Cortex of kidney (tissue), 1 donor: Measurements from ENCODE around the gene RNU7-1.

ENCODE experiments used
- DNase-seq: peaks from one replicate; lab custom pipeline; 2025; lab: John Stamatoyannopoulos, UW

Gene RNU7-1

DNA sequence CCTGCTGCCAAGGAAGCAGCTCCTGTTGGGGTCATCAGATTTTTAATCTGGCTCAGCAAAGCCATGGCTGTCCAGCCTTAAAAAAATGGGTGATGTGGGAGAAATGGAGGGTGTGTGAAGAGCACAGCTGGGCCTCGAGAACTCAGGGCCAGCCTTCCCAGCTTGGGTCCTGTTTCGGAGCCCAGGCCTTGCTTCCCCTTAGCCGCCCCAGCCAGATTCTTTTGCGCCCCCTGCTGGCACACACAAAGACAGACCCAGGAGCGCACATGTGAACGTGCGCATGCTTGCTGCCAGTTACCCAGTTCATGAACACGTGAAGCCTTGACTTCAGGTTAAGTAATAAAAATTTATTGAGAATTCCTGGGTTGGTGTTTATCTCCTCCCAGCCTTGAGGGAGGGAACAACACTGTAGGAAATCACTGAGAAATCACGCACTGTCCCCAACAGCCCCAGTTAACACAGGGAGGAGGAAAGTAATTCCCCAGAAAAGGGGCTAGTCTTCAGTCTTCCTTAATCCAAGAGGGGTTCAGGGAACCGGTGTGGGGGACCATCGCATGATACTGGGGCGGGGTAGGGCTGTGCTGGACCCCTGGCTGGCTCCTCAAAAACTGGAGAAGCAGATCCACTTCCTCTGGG, 21.5 kb downstream of the RNU7-1 start:
- no peak for DNase-seq

DNA sequence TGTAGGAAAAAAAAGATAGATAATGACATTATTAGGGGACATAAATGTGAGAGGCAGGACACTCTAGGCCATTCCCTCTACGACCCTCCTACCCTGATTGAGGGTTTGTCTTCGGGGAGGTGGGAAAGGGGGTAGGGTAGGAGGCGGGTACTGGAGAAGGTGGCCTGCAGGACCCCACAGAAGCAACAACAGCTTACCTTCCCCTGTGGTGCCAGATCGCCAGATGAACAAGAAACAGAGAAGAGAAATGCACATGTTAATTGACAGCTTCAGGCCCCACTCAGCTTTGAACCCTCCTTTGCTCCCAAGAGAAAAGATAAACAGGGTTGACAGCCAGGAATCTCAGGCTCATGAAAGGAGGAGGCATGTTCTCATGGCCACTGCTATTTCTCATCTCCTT, 22.1 kb downstream of the RNU7-1 start:
- DNase-seq = no peak

DNA sequence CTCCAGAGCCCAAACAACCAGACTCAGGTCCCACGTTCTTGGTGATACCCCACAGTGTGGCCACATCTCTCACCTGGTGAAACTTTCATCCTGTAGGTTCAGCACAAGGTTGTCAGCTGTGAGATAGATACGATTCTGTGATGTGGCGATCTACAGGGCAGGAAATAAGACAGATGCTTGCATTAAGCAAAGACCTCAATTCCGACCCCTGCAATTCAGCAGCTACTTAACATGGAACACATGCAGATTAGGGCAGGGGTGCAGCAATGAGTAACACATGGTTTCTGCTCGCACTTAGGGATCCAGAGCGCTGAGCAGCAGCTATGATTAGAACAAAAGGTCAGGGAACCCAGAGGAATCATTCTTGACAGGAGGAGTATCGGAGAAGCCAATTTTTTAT, 22.7 kb downstream of the RNU7-1 start:
- no peak for DNase-seq

DNA sequence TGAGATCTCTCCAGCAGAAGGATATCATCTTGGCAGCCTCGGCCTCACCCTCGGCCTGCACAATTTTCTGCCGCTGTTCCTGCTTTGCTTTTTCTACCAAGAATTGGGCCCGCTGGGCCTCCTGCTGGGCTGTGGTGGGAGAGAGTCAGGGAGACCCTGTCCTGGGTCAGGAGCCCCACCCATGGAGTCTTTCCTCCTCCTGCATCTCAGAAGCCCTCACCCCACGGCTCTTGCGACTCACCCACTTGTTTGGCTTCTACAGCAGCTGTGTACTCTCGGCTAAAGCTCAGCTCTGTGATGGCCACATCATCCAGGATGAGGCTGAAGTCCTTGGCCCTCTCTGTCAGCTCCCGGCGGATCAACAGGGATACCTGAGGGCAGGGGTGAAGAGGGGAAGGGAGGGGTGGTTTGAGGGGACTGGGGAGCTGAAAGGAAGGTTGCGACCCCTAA, 24.1 kb downstream of the RNU7-1 start:
- DNase-seq = no peak

DNA sequence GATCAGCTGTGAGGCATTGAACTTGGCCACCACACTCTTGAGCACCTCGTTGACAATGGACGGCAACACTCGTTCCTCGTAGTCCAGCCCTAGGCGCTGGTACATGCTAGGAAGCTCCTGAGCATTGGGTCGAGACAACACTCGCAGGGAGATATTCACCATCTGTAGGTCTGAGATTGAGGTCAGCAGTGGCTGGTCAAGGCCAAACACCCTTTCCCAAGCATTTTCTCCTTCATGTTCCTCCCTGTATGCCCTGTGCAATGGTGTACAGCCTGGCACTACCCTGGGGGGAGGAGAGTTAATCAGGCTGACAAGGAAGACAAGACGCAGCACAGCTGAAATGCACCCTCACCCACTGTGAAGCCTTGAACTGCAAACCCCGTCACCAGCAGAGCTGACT, 24.8 kb downstream of the RNU7-1 start:
- no peak for DNase-seq

DNA sequence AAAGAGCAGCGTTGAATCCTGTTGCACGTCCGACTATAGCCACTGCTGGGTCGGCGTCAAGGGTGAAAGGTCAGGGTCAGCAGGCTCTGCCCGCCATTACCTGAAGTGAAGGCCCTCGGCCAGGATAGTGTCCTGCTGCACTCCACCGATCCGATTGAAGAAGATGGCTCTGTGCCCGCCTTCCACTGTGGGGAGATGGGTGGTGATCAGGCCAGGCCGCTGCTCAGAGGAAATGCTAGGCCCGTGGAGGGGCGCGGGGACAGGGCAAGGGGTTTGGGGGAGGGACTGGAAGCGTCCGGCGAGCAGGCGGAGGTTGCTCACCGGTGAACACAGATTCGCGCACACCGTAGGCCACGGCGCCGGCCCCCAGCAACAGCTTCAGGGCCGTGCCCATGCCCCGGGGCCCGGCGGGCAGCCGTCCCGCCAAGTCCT, 26.5 kb downstream of the RNU7-1 start:
- DNase-seq = no peak

DNA sequence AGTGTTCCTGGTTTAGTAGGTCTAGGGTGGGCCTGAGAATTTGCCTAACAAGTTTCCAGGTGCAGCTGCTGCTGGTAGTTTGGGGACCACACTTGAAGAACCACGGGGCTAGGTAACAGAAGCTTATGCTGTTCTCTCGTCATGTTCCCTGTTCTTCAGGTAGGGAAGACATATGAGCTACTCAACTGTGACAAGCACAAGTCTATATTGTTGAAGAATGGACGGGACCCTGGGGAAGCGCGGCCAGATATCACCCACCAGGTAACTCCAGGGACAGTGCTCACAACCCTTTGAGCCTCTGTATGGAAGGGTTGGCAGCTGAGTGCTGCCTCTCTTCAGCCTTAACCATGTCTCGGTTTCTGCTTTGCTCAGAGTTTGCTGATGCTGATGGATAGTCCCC, 30.6 kb downstream of the RNU7-1 start:
- no peak for DNase-seq

DNA sequence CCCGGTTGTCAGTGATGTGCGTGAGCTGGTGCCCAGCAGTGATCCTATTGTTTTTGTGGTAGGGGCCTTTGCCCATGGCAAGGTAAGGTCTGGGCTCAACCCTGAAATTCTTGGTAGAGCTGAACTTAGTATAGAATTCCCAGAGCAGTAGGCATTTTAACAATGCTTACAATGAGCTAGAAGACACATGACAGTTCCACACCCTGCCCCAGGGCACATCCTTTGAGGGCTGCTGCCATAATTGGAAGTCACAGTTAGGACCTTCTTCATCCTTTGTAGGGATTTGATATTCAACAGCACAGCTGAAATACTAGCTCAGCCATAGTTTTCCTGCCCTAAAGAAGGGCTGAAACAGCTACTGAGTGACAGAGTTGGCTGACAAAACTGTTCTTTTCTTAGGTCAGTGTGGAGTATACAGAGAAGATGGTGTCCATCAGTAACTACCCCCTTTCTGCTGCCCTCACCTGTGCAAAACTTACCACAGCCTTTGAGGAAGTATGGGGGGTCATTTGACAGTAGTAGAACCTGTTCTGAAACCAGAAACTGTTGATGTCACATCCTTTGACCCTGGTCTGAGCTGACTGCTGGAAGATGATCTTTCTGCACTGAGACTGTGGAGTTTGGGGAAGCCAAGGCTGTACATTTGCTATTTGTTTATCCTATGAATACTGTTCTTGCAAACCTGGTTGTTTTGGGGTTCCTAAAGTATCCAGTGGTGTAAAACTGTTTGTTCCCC, 31.8 kb downstream of the RNU7-1 start:
- DNase-seq = no peak

DNA sequence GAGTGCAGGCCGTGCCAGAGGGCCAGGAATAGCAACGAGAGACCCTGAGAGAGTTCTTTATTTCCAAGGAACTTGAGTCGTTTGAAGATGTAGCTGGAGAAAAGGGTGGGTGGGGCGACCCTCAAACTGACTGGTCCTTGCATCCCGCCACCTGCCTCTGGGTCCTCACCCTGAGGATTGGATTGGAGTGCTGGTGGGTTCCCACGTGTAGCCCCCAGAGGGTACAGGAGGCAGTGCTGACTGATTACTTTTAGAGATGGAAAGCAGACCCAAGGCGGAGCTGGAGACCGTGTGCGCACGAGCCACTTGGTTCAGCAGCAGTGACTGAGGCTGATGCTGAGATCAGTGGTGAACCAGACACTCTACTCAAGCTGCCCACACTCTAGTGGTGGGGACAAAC, 34.0 kb downstream of the RNU7-1 start:
- no peak for DNase-seq

DNA sequence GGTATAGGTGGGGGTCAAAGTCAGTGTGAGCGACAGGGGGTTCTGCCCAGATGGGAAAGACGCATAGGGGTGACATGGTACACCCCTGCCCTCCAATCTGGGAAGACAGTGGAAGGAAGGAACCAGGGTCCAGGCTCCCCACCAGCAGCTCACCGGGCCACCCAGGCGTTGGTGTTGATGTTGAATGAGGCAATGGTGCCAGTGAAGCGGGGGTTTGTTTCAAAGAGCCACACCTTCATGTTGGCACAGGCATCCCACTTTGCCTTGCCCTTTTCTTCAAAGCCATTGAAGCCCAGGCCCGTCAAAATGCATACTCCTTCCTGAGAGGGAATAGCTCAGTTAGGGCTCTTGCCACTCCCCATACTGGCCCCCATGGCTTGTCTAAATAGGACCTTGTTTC, 34.6 kb downstream of the RNU7-1 start:
- DNase-seq = no peak

DNA sequence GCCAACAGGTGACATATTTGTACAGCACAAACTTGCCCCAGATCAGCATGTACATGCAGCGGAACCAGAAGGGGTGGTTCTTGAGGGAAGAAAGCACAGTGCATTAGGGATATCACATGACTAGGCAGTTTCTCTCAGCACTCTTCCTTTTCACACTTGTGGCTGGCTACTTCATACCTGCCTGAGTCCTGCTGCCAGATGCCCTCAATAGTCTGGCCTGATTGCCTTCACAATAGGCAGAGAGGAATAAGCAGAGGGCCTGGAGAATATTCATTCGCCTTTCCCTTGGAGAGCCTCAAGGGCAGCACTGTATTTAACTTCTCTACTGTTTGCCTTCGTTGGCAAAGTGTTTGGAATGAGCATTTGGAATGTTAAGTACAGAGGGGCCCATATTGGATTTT, 35.0 kb downstream of the RNU7-1 start:
- DNase-seq = no peak

DNA sequence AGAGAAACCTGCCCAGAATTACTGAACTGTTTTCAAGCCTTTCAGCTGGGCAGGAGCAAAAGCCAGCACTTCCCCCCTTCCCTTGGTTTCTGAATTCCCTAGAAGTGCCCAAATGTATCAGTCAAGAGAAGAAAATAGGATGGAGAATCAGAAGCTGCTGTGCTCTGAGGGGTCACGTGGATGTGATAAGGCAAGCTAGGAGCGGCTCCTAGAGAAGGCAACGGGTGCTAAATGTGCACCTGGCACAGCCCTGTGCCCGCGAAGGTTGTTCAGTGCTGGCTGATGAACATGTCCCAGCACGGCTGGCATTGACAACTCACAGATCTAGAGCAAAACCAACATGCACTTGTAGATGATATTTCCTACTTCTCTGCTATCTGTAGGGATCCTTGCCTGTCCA, 35.4 kb downstream of the RNU7-1 start:
- DNase-seq = no peak

DNA sequence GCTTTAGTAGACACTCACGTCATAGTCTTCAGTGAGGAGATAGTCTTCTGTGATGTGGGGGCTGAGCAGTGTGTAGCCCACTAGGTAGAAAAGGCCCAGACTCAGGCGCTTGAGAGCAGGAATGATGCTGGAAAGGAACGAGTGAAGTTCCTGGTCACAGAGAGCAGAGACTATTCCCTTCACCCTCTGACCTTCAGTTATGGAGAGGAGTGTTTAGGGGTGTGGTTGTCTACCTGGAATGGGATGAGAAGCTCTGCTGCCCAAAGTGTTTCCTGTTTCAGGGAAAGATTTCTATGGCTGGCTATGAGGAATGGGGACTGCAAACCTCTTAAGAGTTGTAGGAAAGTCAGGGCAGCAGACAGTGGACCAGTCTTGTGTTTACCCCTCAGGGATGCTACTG, 35.8 kb downstream of the RNU7-1 start:
- DNase-seq = no peak

DNA sequence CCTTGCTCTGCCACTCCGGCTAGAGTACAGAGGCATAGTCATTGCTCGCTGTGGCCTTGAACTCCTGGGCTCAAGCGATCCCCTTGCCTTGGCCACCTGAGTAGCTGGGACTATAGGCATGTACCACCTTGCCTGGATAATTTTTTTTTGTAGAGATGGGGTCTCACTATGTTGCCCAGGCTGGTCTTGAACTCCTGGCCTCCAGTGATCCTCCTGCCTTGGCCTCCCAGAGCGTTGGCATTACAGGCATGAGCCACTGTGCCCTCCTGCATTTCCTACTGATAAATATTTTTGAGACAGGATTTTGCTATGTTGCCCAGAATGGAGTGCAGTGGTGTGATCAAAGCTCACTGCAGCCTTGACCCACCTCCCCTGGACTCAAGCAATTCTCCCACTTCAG, 36.5 kb downstream of the RNU7-1 start:
- no peak for DNase-seq

DNA sequence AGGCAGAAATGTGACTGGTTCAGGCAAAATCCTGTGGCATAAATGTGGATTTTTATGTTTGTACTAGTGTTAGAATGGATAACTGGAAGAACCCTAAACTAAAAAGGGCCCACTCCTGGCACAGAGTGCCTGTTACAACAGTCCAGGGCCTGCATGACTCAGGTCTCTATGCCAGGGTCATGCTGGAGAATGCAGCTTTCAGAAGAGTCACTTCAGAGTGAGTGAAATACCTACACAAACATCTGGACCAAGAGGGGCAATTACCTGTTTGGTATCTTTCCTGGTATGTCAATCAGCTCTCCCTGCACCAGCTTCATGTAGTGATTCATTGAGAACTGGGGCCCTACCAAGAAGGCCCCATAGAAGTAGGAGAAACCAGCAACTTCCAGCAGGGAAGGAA, 37.1 kb downstream of the RNU7-1 start:
- DNase-seq = no peak

DNA sequence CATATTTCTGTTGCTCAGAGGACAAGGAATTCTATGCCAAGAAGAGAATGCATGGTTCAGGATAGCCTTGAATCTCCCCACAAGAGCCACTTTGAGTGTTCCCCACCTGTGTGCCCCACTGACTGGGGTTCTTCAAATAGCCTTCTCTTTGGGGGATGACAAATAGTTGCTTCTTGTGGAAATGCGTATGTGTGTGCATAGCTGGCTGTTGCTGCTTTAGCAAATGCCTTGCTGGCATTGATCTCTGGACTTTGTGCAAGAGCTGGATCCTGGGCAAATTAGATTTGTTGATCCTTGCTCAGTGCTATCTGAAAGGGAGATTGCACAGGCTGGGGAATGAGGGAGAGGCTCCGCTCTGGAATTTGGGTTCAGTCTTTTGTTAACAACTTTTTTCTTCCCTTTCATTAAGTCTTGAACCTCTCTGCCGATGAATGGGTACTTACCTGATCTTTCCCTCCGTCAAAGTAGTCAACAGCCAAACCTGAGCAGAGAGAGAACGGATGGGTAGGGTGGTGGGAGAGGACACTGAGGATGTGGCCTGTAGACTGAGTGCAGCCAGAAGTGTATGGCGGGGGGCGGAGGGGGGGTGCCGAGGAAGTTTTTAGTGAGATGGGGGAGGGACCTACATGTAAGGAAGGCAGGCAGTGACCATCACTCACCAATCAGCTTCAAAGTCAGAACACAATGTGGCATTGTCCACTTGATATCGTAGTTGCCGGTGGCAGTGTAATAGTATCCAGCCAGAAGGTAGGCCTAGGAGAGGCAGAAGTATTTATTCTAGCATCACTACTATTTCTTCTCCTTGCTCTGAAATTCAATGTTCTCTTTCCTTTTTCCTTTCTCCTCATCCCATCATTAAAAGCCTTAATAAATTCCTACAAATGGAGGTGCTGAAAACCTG, 37.8 kb downstream of the RNU7-1 start:
- DNase-seq = no peak

DNA sequence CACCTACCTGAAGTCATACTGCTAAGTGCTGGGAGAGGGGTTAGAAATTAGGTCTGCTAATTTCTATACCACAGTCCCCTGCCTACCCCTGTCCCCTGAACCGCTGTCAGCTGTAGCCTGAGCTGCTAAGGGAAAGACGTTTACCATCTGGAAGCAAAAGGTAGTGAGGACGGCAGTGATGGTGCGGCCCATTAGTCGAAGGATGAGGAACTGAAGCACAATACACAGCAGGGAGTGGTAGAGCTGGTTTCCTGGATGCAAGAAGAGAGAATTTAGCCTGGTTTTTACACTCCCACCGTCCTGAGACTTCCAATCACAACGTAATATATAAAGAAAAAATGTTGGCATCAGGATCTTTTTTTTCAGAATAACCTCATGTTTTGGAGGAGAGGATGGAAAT, 38.9 kb downstream of the RNU7-1 start:
- DNase-seq = no peak

DNA sequence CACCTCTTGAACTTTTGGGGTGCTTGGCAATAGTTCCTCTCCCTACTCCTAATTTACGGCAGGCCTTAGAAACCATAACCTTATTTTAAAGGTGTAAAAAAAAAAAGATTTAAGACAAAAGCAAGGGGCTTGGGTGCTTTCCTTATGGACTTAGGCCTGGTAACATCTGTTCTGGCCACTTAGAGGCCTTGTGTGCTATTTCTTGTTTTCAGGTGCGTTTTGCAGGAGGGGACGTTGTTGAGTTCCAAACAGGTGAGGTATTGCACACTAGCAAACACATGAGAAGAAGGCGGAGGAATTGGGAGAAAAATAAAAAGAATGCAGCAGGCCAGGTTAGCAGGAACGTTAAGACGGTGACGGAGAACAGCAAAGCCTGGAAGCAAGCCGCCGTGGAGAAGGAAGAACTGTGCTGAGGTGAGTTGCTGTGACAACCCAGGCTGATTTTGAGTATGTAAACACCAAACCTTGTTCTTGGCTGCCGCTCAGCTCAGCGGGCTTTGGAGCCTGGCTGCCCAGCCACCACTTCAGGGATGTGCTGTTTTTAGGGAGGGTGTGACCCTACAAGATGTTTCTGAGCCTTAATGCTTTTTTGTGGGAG, 44.4 kb downstream of the RNU7-1 start:
- no peak for DNase-seq
